ENCODE measurements around the gene C1orf141.

GRCh38 chr1:67166196-67166595 is 31.4 kb upstream of the C1orf141 start, which contains the start of gene IL23R:
- TF ChIP-seq CTCF (IDR thresholded peaks at IDR 0.05) (no peak), POLR2AphosphoS5 (IDR thresholded peaks at IDR 0.05) (no peak), EP300 (IDR thresholded peaks at IDR 0.05; ENCODE audit: low read depth) (no peak), POLR2A (IDR thresholded peaks at IDR 0.05) (no peak)

Measured in transverse colon (tissue), 4 donors.